OCI-LY7 (cell line): Measurements from ENCODE around the gene VIPR2. TPM values are rescaled to one million over a fixed set of nuclear protein-coding genes. Genes with fewer than 3 reads are reported as not detected.

Source experiments
- BruUV-seq: library from RNA; stranded (reverse); fragments of 400-500 nt; replicated peaks from 2 replicates; lab custom pipeline; 2021; lab: Mats Ljungman, UMichigan
- CTCF ChIA-PET: fragments of 300-600 bp; sonication (Branson Sonifier 250); formaldehyde crosslinking; loops from one replicate; lab custom pipeline; 2022; ENCODE audit warnings: antibody characterized with exemption; ENCODE audit not compliant: unreplicated experiment; lab: Charles Lee
- POLR2A ChIA-PET: fragments of 300-600 bp; sonication (Branson Sonifier 250); formaldehyde crosslinking; loops from one replicate; lab custom pipeline; 2022; ENCODE audit warnings: antibody characterized with exemption; lab: Charles Lee
- DNase-seq: peaks from one replicate; pipeline ENCODE4 v3.0.0-alpha.2; 2015; ENCODE audit warnings: low spot score
- H2AFZ ChIP-seq: fragments of 200-600 bp; sonication (generic), shearing (Covaris generic); 2 replicates; pipeline ENCODE4 v1.6.1; 2014; ENCODE audit warnings: mild to moderate bottlenecking, antibody characterized with exemption, low read length, moderate library complexity
- H3K27ac ChIP-seq: fragments of 200-600 bp; sonication (generic); 2 replicates; pipeline ENCODE4 v1.5.1; 2014; ENCODE audit warnings: mixed run types, low read depth, mild to moderate bottlenecking, moderate library complexity, low read length, inconsistent platforms; ENCODE audit not compliant: poor library complexity, severe bottlenecking
- H3K36me3 ChIP-seq: fragments of 200-600 bp; sonication (generic); 2 replicates; pipeline ENCODE4 v1.6.1; 2014; ENCODE audit warnings: mild to moderate bottlenecking, antibody characterized with exemption, low read length, moderate library complexity, mixed read lengths; ENCODE audit not compliant: insufficient read depth
- H3K4me1 ChIP-seq: fragments of 200-600 bp; sonication (generic); 2 replicates; pipeline ENCODE4 v1.5.1; 2014; ENCODE audit warnings: mild to moderate bottlenecking, low read length; ENCODE audit not compliant: insufficient read depth, poor library complexity, severe bottlenecking
- H3K4me2 ChIP-seq: fragments of 200-600 bp; sonication (generic); 2 replicates; pipeline ENCODE4 v1.6.1; 2014; ENCODE audit warnings: mild to moderate bottlenecking, low read length
- H3K4me3 ChIP-seq: fragments of 200-600 bp; sonication (generic); 2 replicates; pipeline ENCODE4 v1.5.1; 2014; ENCODE audit warnings: mild to moderate bottlenecking, low read depth, low read length; ENCODE audit not compliant: poor library complexity, severe bottlenecking
- H3K79me2 ChIP-seq: fragments of 200-600 bp; sonication (generic); 2 replicates; pipeline ENCODE4 v1.6.1; 2016; ENCODE audit warnings: low read depth, mild to moderate bottlenecking, low read length, moderate library complexity, mixed read lengths; ENCODE audit not compliant: insufficient read depth
- H3K9me2 ChIP-seq: fragments of 200-600 bp; sonication (generic); 2 replicates; pipeline ENCODE4 v1.6.1; 2016; ENCODE audit warnings: mild to moderate bottlenecking, low read length, mixed read lengths; ENCODE audit not compliant: insufficient read depth
- H3K9me3 ChIP-seq: fragments of 200-600 bp; sonication (generic); 2 replicates; pipeline ENCODE4 v1.6.1; 2014; ENCODE audit warnings: mild to moderate bottlenecking, mixed run types, low read length, mixed read lengths
- H4K20me1 ChIP-seq: fragments of 200-600 bp; sonication (generic); 2 replicates; pipeline ENCODE4 v1.6.1; 2014; ENCODE audit warnings: mild to moderate bottlenecking, antibody characterized with exemption, low read length, moderate library complexity, mixed read lengths; ENCODE audit not compliant: insufficient read depth
- EZH2phosphoT487 ChIP-seq: fragments of 200-600 bp; sonication (generic); IDR thresholded peaks from 2 replicates; pipeline ENCODE4 v1.6.1; 2018; ENCODE audit warnings: low read depth, borderline replicate concordance, mild to moderate bottlenecking, mixed run types, antibody characterized with exemption, low read length, moderate library complexity, mixed read lengths
- intact Hi-C: fragments of 100-400 bp; cut with micrococcal nuclease; formaldehyde crosslinking; loops from one replicate; pipeline ENCODE4 v1.10.0; 2022; ENCODE audit not compliant: unreplicated experiment
- total RNA-seq, 2 experiments: library from RNA; depleted of rRNA in 1 of 2; stranded (reverse); fragments of >200 nt in 1 of 2; shearing (Covaris generic) in 1 of 2; gene quantifications; 2 replicates each; pipeline ENCODE4 v1.2.3, GENCODE V29; 2014 to 2022
- TF ChIP-seq, protein P1 (sequence below): fragments of 200-600 bp; sonication (generic); conservative IDR thresholded peaks from 2 replicates; pipeline ENCODE4 v1.5.1; 2014; ENCODE audit warnings: mild to moderate bottlenecking, antibody characterized with exemption, low read length, moderate library complexity, mixed read lengths

The VIPR2 gene
- total RNA-seq, 2 experiments from 2014 or later = not detected

DNA sequence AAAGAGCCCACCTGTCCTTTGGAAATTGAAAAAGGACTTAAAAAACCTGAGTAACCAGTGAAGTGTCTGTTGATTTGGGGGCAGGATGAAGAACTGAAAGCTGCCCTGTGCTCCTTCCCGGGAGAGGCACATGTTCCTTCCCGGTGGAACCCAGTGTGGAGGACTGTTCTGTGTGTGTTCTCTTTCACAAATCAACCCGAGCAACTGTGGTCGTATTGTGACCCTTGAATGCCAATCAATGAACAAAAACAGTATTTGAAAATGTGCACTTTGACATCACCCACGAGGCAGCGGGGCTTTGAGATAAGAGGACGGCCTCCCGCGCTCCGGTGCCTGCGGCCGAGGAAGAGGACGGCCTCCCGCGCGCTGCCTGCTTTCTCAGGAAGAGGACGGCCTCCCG lies 139.0 kb downstream of the VIPR2 start:
- no peak for DNase-seq
- TF ChIP-seq EZH2phosphoT487 = no peak
- Histone ChIP-seq H4K20me1 (no peaks in the 10 kb centered on the region), H3K9me2 (no peaks in the 10 kb centered on the region), H3K4me1 (no peaks in the 10 kb centered on the region), H2AFZ (no peak overlapping the region), H3K27ac (no peak overlapping the region), H3K9me3 (no peaks in the 10 kb centered on the region), H3K4me3 (no peak overlapping the region), H3K36me3 (no peaks in the 10 kb centered on the region), H3K4me2 (no peak overlapping the region), H3K79me2 (no peaks in the 10 kb centered on the region)
- intact Hi-C loops = no loop called here
- CTCF ChIA-PET = no interaction called here
- POLR2A ChIA-PET = no interaction called here
- no TSS peak for BruUV-seq

DNA sequence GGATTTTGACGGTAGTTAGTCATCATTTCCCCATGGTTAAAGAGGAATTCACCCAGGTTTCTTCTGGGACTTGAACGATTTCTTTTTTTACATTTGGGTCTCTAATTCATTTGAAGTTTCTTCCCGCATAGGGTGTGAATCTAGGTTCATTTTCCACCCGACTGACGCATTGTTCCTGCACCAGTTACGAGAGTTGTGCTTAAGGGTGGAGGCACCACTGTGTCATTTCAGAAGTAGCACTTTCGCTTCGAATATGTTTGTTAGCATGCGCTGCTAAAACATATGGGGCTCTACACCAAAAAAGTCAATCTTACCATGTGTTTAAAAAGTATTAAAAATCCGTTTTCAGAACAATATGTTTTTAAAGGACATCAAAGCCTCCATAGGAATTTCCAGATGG lies 140.3 kb downstream of the VIPR2 start:
- POLR2A ChIA-PET = no interaction called here
- H4K20me1 ChIP-seq = no peaks in the 10 kb centered on the region
- H3K9me2 ChIP-seq = no peaks in the 10 kb centered on the region
- TF ChIP-seq, protein P1, sequence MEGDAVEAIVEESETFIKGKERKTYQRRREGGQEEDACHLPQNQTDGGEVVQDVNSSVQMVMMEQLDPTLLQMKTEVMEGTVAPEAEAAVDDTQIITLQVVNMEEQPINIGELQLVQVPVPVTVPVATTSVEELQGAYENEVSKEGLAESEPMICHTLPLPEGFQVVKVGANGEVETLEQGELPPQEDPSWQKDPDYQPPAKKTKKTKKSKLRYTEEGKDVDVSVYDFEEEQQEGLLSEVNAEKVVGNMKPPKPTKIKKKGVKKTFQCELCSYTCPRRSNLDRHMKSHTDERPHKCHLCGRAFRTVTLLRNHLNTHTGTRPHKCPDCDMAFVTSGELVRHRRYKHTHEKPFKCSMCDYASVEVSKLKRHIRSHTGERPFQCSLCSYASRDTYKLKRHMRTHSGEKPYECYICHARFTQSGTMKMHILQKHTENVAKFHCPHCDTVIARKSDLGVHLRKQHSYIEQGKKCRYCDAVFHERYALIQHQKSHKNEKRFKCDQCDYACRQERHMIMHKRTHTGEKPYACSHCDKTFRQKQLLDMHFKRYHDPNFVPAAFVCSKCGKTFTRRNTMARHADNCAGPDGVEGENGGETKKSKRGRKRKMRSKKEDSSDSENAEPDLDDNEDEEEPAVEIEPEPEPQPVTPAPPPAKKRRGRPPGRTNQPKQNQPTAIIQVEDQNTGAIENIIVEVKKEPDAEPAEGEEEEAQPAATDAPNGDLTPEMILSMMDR = no peak
- TF ChIP-seq EZH2phosphoT487 = no peak
- BruUV-seq = no TSS peak
- no peaks in the 10 kb centered on the region for H3K4me1 ChIP-seq
- CTCF ChIA-PET = no interaction called here
- no peaks in the 10 kb centered on the region for H3K36me3 ChIP-seq
- no peak for DNase-seq
- intact Hi-C loops = no loop called here
- H3K79me2 ChIP-seq = no peaks in the 10 kb centered on the region
- H3K4me3 ChIP-seq = no peak overlapping the region
- no peak overlapping the region for H3K4me2 ChIP-seq
- H3K27ac ChIP-seq = no peak overlapping the region
- no peaks in the 10 kb centered on the region for H3K9me3 ChIP-seq
- H2AFZ ChIP-seq = no peak overlapping the region

DNA sequence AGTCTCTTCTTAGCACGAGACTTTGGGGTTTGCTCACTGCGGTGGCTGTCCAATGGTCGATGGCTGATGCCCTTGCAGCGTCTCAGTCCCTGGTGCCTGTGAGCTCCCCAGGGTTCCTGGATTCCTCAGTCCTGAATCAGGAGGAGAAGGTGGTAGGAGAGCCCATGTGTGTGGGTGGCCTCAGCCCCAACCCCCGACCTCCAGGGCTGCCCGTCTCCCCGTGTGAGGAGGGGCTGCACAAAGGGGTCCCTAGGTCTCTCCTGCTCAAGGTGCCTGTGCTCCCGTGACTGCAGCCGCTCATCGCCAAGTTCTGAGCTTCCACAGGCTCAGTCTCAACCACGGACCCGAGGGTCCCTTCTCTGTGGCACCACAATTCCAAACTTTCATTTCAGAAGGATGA lies 142.9 kb downstream of the VIPR2 start:
- TF ChIP-seq EZH2phosphoT487 = no peak
- TF ChIP-seq, protein P1 = no peak
- CTCF ChIA-PET = no interaction called here
- Histone ChIP-seq H3K36me3 (no peaks in the 10 kb centered on the region), H3K9me2 (no peaks in the 10 kb centered on the region), H3K4me3 (no peak overlapping the region), H3K79me2 (no peaks in the 10 kb centered on the region), H3K27ac (no peak overlapping the region), H3K4me2 (no peak overlapping the region), H3K4me1 (no peaks in the 10 kb centered on the region), H3K9me3 (no peaks in the 10 kb centered on the region), H2AFZ (no peak overlapping the region), H4K20me1 (no peaks in the 10 kb centered on the region)
- BruUV-seq = no TSS peak
- POLR2A ChIA-PET = no interaction called here
- intact Hi-C loops = no loop called here
- DNase-seq = no peak
